ENCODE data around the gene SLC6A13.

DNA sequence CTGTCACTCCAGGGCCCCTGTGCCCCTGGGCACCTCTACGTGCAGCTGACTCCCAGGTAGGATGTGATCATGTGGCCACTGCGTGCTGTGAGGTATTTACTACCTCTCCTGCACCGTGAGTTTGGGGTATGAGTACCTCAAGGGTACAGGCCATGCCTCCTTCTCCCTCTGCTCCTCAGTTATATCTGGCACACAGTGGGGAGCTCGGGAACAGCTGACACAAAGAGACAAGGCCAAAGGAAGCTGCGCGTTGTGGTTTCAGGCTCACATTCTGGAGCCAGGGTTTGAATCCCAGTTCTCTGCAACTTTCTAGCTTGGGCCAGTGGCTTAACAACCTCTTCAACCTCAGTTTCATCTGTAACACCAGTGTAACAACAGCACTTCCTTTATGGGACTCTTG, 40.9 kb downstream of the SLC6A13 start:
- no peak for TF ChIP-seq EZH2 (IDR thresholded peaks at IDR 0.05; ENCODE audit: low read length, unreplicated experiment)
- TF ChIP-seq CTCF (conservative IDR thresholded peaks at IDR 0.05; ENCODE audit: low read depth, low read length), result no peak

Measured in PC-3 (cell line).